B cell (primary cell): ENCODE data around the gene POLA2.

Experiments used
- EZH2 ChIP-seq: IDR thresholded peaks from 2 replicates; pipeline ENCODE4 v1.6.1; 2012; ENCODE audit warnings: borderline replicate concordance, low read depth, mild to moderate bottlenecking, moderate library complexity, low read length; ENCODE audit not compliant: insufficient read depth, poor library complexity, severe bottlenecking
- TF ChIP-seq, protein P1 (sequence below): fragments of 200-600 bp; IDR thresholded peaks from one replicate; pipeline ENCODE4 v1.8.0; 2022; ENCODE audit warnings: antibody characterized with exemption, mild to moderate bottlenecking

DNA sequence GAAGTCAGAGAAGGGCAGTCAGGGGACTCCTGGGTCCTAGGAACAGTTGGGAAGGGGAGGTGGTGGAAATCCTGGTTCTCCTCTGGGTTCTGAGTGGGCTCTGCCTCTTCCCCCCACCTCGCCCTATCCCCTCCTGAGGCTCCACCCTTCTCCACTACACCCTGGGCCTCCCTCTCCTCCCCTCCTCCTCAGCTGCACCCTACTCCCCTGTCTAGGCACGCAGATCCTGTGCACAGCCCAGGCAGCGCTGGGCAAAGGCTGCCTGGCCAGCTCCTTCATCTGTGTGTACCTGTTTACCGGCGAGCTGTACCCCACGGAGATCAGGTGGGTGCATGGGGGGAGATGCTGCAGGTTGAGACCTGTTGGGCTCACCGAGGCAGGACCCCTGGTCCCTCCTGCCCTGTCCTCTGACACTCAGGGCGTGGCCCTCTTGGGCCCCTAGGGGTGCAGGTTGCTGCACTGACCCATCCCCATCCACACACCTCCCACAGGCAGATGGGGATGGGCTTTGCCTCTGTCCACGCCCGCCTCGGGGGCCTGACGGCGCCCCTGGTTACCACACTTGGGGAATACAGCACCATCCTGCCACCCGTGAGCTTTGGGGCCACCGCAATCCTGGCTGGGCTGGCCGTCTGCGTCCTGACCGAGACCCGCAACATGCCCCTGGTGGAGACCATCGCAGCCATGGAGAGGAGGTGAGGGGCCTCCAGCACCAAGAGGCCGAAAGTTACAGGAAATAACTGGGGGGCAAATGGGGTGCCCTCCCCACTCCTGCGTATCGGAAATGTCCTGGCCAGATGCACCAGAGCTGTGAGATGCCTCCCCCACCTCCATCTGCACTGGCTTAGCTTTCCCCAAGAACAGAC is 25.3 kb upstream of the POLA2 start:
- TF ChIP-seq EZH2: no peak
- TF ChIP-seq, protein P1, sequence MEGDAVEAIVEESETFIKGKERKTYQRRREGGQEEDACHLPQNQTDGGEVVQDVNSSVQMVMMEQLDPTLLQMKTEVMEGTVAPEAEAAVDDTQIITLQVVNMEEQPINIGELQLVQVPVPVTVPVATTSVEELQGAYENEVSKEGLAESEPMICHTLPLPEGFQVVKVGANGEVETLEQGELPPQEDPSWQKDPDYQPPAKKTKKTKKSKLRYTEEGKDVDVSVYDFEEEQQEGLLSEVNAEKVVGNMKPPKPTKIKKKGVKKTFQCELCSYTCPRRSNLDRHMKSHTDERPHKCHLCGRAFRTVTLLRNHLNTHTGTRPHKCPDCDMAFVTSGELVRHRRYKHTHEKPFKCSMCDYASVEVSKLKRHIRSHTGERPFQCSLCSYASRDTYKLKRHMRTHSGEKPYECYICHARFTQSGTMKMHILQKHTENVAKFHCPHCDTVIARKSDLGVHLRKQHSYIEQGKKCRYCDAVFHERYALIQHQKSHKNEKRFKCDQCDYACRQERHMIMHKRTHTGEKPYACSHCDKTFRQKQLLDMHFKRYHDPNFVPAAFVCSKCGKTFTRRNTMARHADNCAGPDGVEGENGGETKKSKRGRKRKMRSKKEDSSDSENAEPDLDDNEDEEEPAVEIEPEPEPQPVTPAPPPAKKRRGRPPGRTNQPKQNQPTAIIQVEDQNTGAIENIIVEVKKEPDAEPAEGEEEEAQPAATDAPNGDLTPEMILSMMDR: no peak
